Upper lobe of left lung (tissue), 4 donors: ENCODE measurements around the gene CFAP45.

Source experiments
- CTCF ChIP-seq, 6 experiments: fragments of 450-650 bp in 4 of 6; fragments of 200-600 bp in 2 of 6; sonication (generic) in 2 of 6; IDR thresholded peaks; one replicate each; pipeline ENCODE4 v1.5.1; 2016 to 2019; ENCODE audit warnings: antibody characterized with exemption in 6 of 6
- EP300 ChIP-seq, 4 donors: sonication (generic); formaldehyde crosslinking; IDR thresholded peaks; one replicate each; pipeline ENCODE4 v1.5.1; 2017; ENCODE audit warnings: antibody characterized with exemption in 4 of 4, control low read depth in 2 of 4
- POLR2A ChIP-seq, 4 donors: fragments of 450-650 bp; IDR thresholded peaks; one replicate each; pipeline ENCODE4 v1.5.1; 2016 to 2017; ENCODE audit warnings: antibody characterized with exemption in 4 of 4, mild to moderate bottlenecking in 2 of 4
- POLR2AphosphoS5 ChIP-seq, 2 donors: sonication (generic); formaldehyde crosslinking; IDR thresholded peaks; one replicate each; pipeline ENCODE4 v1.5.1; 2017; ENCODE audit warnings: antibody characterized with exemption in 2 of 2

GRCh38 chr1:159841749-159842148, 58.2 kb downstream of the CFAP45 start:
- TF ChIP-seq CTCF (IDR thresholded peaks at IDR 0.05) (no peak), POLR2A (IDR thresholded peaks at IDR 0.05) (no peak), EP300 (IDR thresholded peaks at IDR 0.05) (no peak), POLR2AphosphoS5 (IDR thresholded peaks at IDR 0.05) (no peak)
